Measurements from ENCODE around the gene PERM1.

The PERM1 gene

GRCh38 chr1:932776-933602 is 48.9 kb downstream of the PERM1 start:
- DNase-seq, result no peak

- DNase-seq, result no peak
Measured at GRCh38 chr1:932173-932510, 49.8 kb downstream of the PERM1 start.

- no peak for DNase-seq
Measured at GRCh38 chr1:931380-932172, 50.3 kb downstream of the PERM1 start.

GRCh38 chr1:930633-931138 is 51.2 kb downstream of the PERM1 start:
- no peak for DNase-seq

- no peak for DNase-seq
Measured at GRCh38 chr1:929712-930632, 51.9 kb downstream of the PERM1 start.

GRCh38 chr1:928825-929661 is 52.9 kb downstream of the PERM1 start:
- no peak for DNase-seq

GRCh38 chr1:927748-928147 is 54.1 kb downstream of the PERM1 start:
- DNase-seq, result no peak

- DNase-seq, result no peak
Measured at GRCh38 chr1:927234-927633, 54.7 kb downstream of the PERM1 start.

GRCh38 chr1:925561-926421 is 56.1 kb downstream of the PERM1 start:
- peak; percentile 15 for DNase-seq
